ENCODE measurements around the gene SLC25A21.

DNA sequence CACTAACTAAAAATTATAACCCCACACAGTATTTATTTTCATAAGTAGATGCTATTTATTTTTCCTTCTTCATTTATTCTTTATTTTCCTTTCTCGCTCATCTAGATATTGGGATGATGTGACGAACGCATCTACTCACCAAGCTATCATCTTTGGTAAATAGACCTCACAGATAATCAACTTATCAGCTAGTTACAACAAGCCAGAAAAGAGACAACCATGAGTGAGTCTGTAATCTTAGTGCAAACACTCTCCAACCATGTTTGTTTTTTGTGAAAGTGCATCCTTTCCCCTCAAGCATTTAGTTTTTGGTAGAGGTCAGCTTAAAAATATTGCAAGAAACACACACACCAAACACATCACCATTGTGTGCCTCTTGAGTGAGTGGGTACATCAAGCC is 84.9 kb downstream of the SLC25A21 start:
- TF ChIP-seq, protein P1, sequence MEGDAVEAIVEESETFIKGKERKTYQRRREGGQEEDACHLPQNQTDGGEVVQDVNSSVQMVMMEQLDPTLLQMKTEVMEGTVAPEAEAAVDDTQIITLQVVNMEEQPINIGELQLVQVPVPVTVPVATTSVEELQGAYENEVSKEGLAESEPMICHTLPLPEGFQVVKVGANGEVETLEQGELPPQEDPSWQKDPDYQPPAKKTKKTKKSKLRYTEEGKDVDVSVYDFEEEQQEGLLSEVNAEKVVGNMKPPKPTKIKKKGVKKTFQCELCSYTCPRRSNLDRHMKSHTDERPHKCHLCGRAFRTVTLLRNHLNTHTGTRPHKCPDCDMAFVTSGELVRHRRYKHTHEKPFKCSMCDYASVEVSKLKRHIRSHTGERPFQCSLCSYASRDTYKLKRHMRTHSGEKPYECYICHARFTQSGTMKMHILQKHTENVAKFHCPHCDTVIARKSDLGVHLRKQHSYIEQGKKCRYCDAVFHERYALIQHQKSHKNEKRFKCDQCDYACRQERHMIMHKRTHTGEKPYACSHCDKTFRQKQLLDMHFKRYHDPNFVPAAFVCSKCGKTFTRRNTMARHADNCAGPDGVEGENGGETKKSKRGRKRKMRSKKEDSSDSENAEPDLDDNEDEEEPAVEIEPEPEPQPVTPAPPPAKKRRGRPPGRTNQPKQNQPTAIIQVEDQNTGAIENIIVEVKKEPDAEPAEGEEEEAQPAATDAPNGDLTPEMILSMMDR (IDR thresholded peaks at IDR 0.05; ENCODE audit: insufficient read depth, low read length, poor library complexity, severe bottlenecking), result no peak
- no peak for TF ChIP-seq EZH2phosphoT487 (conservative IDR thresholded peaks at IDR 0.05; ENCODE audit: low read length)

Data from SU-DHL-6 (cell line).